Upper lobe of left lung (tissue), 6 donors: ENCODE measurements around the gene EXOSC9. TPM values are rescaled to one million over a fixed set of nuclear protein-coding genes. Genes with fewer than 3 reads are reported as not detected.
A peak's percentile ranks its signal among the peaks of the same experiment; 100 is the strongest.

Experiments
- ATAC-seq, 2 donors: fragments of 200-7000 bp; cut with Tn5 transposase; one replicate each; pipeline ENCODE4 v1.9.1; 2022; ENCODE audit warnings: mild to moderate bottlenecking in 2 of 2, moderate library complexity in 2 of 2; ENCODE audit not compliant: low FRiP score in 2 of 2
- DNase-seq, 2 donors: peaks; one replicate each; pipeline ENCODE4 v3.0.0-alpha.2; 2019 to 2020
- H3K27ac ChIP-seq, 4 donors: fragments of 200-600 bp; sonication (generic); one replicate each; pipeline ENCODE4 v1.5.1; 2016 to 2019
- H3K27me3 ChIP-seq, 4 donors: fragments of 200-600 bp; sonication (generic); one replicate each; pipeline ENCODE4 v1.5.1; 2017 to 2019
- H3K36me3 ChIP-seq, 4 donors: fragments of 200-600 bp; sonication (generic); one replicate each; pipeline ENCODE4 v1.5.1; 2016 to 2019
- H3K4me1 ChIP-seq, 4 donors: fragments of 200-600 bp; sonication (generic); one replicate each; pipeline ENCODE4 v1.5.1; 2018 to 2019
- H3K4me3 ChIP-seq, 4 donors: fragments of 200-600 bp; sonication (generic); one replicate each; pipeline ENCODE4 v1.5.1; 2017 to 2019; ENCODE audit warnings: mild to moderate bottlenecking in 2 of 4, moderate library complexity in 1 of 4
- H3K9me3 ChIP-seq, 4 donors: fragments of 200-600 bp; sonication (generic); one replicate each; pipeline ENCODE4 v1.5.1; 2018 to 2019
- EP300 ChIP-seq, 4 donors: sonication (generic); formaldehyde crosslinking; IDR thresholded peaks; one replicate each; pipeline ENCODE4 v1.5.1; 2017; ENCODE audit warnings: antibody characterized with exemption in 4 of 4, control low read depth in 2 of 4
- POLR2A ChIP-seq, 4 donors: fragments of 450-650 bp; IDR thresholded peaks; one replicate each; pipeline ENCODE4 v1.5.1; 2016 to 2017; ENCODE audit warnings: antibody characterized with exemption in 4 of 4, mild to moderate bottlenecking in 2 of 4
- POLR2AphosphoS5 ChIP-seq, 2 donors: sonication (generic); formaldehyde crosslinking; IDR thresholded peaks; one replicate each; pipeline ENCODE4 v1.5.1; 2017; ENCODE audit warnings: antibody characterized with exemption in 2 of 2
- WGBS, 2 donors: methylation state at CpG; one replicate each; pipeline ENCODE4 v1.1.5; 2017 to 2018; 5-methylcytosine and 5-hydroxymethylcytosine counted together
- total RNA-seq, 6 donors: library from RNA; depleted of rRNA in 4 of 6; stranded (reverse); fragments of >200 nt in 4 of 6; gene quantifications; one replicate each; pipeline versions ENCODE4 v1.1.0 to v1.2.1, GENCODE V29; 2016 to 2021
- TF ChIP-seq, protein P1 (sequence below), 6 experiments: fragments of 450-650 bp in 4 of 6; fragments of 200-600 bp in 2 of 6; sonication (generic) in 2 of 6; IDR thresholded peaks; one replicate each; pipeline ENCODE4 v1.5.1; 2016 to 2019; ENCODE audit warnings: antibody characterized with exemption in 6 of 6
- donor health status: DM: no; HTN: no; CAD: no; lungs with moderate emphysema.
- donor health status: DM: no; HTN: yes; CAD: no; lungs with severe emphysema.

EXOSC9 gene
- total RNA-seq, 6 donors from 2014 or later, result 10.1 to 40.9 (median 17.4) TPM

DNA sequence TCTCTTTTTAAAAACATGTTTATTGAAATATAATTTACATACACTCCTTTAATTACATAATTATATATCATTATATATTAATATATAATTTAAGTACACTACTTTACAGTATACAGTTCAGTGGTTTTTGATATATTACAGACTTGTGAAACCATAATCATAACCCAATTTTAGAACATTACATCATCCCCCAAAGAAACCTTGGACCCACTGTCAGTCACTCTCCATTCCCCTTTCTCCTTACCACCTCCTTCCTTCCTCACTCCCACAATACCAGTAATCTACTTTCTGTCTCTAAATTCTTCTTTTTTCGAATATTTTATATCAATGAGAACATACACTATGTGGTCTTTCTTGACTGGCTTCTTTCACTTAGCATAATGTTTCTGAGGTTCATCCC, 17.9 kb upstream of the EXOSC9 start:
- 62 to 70% methylated on average over 1 of the region's 1 CpG for WGBS, 2 donors
- H3K4me1 ChIP-seq, result no peaks in the 10 kb centered on the region
- peaks cover 0 to 4% (median 0%) of the 10 kb centered on the region in 4 donors for H3K9me3 ChIP-seq
- TF ChIP-seq POLR2AphosphoS5 (IDR thresholded peaks at IDR 0.05), result no peak
- TF ChIP-seq EP300 (IDR thresholded peaks at IDR 0.05), result no peak
- TF ChIP-seq, protein P1, sequence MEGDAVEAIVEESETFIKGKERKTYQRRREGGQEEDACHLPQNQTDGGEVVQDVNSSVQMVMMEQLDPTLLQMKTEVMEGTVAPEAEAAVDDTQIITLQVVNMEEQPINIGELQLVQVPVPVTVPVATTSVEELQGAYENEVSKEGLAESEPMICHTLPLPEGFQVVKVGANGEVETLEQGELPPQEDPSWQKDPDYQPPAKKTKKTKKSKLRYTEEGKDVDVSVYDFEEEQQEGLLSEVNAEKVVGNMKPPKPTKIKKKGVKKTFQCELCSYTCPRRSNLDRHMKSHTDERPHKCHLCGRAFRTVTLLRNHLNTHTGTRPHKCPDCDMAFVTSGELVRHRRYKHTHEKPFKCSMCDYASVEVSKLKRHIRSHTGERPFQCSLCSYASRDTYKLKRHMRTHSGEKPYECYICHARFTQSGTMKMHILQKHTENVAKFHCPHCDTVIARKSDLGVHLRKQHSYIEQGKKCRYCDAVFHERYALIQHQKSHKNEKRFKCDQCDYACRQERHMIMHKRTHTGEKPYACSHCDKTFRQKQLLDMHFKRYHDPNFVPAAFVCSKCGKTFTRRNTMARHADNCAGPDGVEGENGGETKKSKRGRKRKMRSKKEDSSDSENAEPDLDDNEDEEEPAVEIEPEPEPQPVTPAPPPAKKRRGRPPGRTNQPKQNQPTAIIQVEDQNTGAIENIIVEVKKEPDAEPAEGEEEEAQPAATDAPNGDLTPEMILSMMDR (IDR thresholded peaks at IDR 0.05), result no peak
- TF ChIP-seq POLR2A (IDR thresholded peaks at IDR 0.05), result no peak
- DNase-seq (no peak), ATAC-seq (no peak)
- H3K4me3 ChIP-seq, result no peak overlapping the region
- no peaks in the 10 kb centered on the region for H3K36me3 ChIP-seq
- no peak overlapping the region for H3K27ac ChIP-seq
- no peaks in the 10 kb centered on the region for H3K27me3 ChIP-seq

DNA sequence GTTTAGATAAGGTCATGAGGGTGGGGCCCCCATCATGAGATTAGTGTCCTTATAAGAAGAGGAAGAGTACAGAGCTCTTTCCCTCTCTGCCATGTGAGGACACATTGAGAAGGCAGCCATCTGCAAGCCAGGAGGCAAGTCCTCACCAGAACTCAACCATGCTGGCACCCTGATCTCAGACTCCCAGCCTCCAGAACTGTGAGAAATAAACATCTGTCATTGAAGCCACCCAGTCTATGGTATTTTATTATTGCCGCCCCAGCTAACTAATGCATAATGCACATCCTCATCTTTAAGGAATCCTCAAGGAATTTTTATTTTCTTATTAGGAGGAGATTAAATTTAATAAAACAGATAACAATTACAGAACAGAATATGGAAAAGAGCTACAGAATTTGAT, 16.7 kb upstream of the EXOSC9 start:
- WGBS, 2 donors, result 96 to 100% methylated on average over 1 of the region's 1 CpG
- Histone ChIP-seq H3K27ac (no peak overlapping the region), H3K4me3 (no peak overlapping the region), H3K4me1 (no peaks in the 10 kb centered on the region), H3K27me3 (no peaks in the 10 kb centered on the region), H3K36me3 (no peaks in the 10 kb centered on the region), H3K9me3 (peaks cover 0 to 4% (median 0%) of the 10 kb centered on the region in 4 donors)
- no peak for ATAC-seq
- no peak for DNase-seq
- TF ChIP-seq, protein P1 (IDR thresholded peaks at IDR 0.05), result no peak
- TF ChIP-seq EP300 (IDR thresholded peaks at IDR 0.05) (no peak), POLR2A (IDR thresholded peaks at IDR 0.05) (no peak), POLR2AphosphoS5 (IDR thresholded peaks at IDR 0.05) (no peak)

DNA sequence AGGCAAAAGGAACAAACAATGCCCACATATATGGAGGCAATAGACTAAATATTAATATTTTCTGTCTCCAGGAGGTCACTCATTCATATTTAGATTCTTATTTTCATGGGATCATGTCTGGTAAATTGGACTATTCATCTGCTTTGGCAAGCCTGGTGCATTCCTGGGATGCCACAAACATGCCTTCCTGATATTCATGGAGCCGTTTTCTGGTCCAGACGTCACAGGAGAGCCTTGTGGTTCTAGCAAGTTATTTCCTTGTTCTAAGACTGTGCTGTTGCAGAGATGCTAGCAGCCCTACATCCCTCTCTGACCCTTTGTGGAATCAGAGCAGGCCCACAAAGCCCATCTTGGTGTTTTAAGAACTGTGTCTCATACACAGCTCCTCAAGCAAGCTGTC, 16.1 kb upstream of the EXOSC9 start:
- no peak for TF ChIP-seq POLR2A (IDR thresholded peaks at IDR 0.05)
- no peak for TF ChIP-seq EP300 (IDR thresholded peaks at IDR 0.05)
- TF ChIP-seq, protein P1 (IDR thresholded peaks at IDR 0.05), result no peak
- no peak for TF ChIP-seq POLR2AphosphoS5 (IDR thresholded peaks at IDR 0.05)
- no peaks in the 10 kb centered on the region for H3K4me1 ChIP-seq
- H3K4me3 ChIP-seq, result no peak overlapping the region
- WGBS, 2 donors, result 17 to 41% methylated on average over 2 of the region's 2 CpGs
- peaks cover 0 to 4% (median 0%) of the 10 kb centered on the region in 4 donors for H3K9me3 ChIP-seq
- no peaks in the 10 kb centered on the region for H3K27me3 ChIP-seq
- ATAC-seq (peak in 1 of 2 donors; percentile 55), DNase-seq (no peak)
- H3K36me3 ChIP-seq, result no peaks in the 10 kb centered on the region
- H3K27ac ChIP-seq, result no peak overlapping the region

DNA sequence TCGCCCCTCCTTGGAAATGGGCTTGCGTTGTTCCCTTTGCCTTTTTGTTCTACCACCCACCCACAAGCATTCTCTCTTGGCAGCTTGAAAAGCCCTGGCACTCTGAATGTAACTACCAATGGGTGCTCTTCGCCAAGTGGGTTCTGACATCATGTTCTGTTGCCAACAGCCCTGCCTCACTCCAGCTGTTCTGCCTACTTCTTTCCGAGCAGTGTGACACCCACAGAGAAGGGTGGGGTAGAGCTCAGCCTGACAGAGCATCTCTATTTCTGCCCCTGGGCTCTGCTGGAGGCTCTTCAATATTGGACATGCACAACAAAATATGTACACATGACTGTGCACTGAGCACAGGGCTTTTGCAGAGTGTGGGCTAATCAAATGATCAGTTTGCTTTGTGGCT, 15.6 kb upstream of the EXOSC9 start:
- DNase-seq (no peak), ATAC-seq (peak in 1 of 2 donors; percentile 34)
- Histone ChIP-seq H3K36me3 (no peaks in the 10 kb centered on the region), H3K9me3 (peaks cover 0 to 4% (median 0%) of the 10 kb centered on the region in 4 donors), H3K4me3 (no peak overlapping the region), H3K4me1 (no peaks in the 10 kb centered on the region), H3K27ac (no peak overlapping the region), H3K27me3 (no peaks in the 10 kb centered on the region)
- TF ChIP-seq, protein P1 (IDR thresholded peaks at IDR 0.05), result no peak
- TF ChIP-seq POLR2AphosphoS5 (IDR thresholded peaks at IDR 0.05), result no peak
- no peak for TF ChIP-seq POLR2A (IDR thresholded peaks at IDR 0.05)
- TF ChIP-seq EP300 (IDR thresholded peaks at IDR 0.05), result no peak
- WGBS, 2 donors, result 83 to 85% methylated on average over 4 of the region's 4 CpGs

DNA sequence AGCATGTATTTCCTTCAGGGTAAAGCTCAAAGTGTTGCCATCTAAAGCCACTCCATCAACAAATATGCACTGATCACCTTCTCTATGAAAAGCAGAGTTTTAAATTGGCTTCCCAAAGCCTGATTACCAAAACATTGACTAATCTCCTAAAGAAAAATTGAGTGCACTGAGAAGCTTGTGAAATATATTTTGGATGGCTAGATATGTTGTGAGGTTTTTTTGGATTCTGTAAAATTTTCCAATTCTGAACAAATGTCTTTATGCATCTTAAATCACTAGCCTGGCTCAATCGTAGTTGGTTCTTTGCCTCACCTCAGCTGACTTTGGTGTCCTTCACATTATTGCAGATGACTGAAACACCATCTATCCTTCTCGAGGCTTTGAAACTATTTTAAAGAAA, 14.9 kb upstream of the EXOSC9 start:
- WGBS, 2 donors, result 79% methylated on average over 2 of the region's 2 CpGs
- Histone ChIP-seq H3K36me3 (no peaks in the 10 kb centered on the region), H3K4me1 (no peaks in the 10 kb centered on the region), H3K4me3 (no peak overlapping the region), H3K27ac (no peak overlapping the region), H3K9me3 (peaks cover 0 to 4% (median 0%) of the 10 kb centered on the region in 4 donors), H3K27me3 (no peaks in the 10 kb centered on the region)
- no peak for DNase-seq
- ATAC-seq, result no peak
- TF ChIP-seq EP300 (IDR thresholded peaks at IDR 0.05) (no peak), POLR2A (IDR thresholded peaks at IDR 0.05) (no peak), POLR2AphosphoS5 (IDR thresholded peaks at IDR 0.05) (no peak)
- TF ChIP-seq, protein P1 (IDR thresholded peaks at IDR 0.05), result no peak
